A549 (cell line): ENCODE measurements around the gene AUTS2.

Experiments
- CEBPB ChIP-seq, 2 experiments: fragments of >200 bp in 1 of 2; sonication (Bioruptor Twin) in 1 of 2; formaldehyde crosslinking in 1 of 2; IDR thresholded peaks; 2 replicates each; pipeline ENCODE4 v1.6.1; 2012 to 2016
- PHF8 ChIP-seq: fragments of 200-600 bp; sonication (generic); IDR thresholded peaks from 2 replicates; pipeline ENCODE4 v1.6.1; 2016; ENCODE audit warnings: low read depth, mild to moderate bottlenecking, antibody characterized with exemption, moderate library complexity, borderline replicate concordance
- POLR2A ChIP-seq: IDR thresholded peaks from 2 replicates; pipeline ENCODE4 v1.6.1; 2012; ENCODE audit warnings: mild to moderate bottlenecking, low read length
- POLR2AphosphoS2 ChIP-seq: conservative IDR thresholded peaks from 2 replicates; pipeline ENCODE4 v1.6.1; 2012; ENCODE audit warnings: low read length, improper control_type of control experiment, inconsistent platforms
- RAD21 ChIP-seq, 2 experiments: fragments of >200 bp in 1 of 2; sonication (Bioruptor Twin) in 1 of 2; formaldehyde crosslinking in 1 of 2; IDR thresholded peaks in 1 of 2; conservative IDR thresholded peaks in 1 of 2; 2 replicates in 1 of 2; 3 replicates in 1 of 2; pipeline ENCODE4 v1.6.1; 2012 to 2018; ENCODE audit warnings: inconsistent platforms in 1 of 2
- RNF2 ChIP-seq: fragments of 200-600 bp; sonication (generic); IDR thresholded peaks from 2 replicates; pipeline ENCODE4 v1.6.1; 2016; ENCODE audit warnings: low read depth, mild to moderate bottlenecking, antibody characterized with exemption, moderate library complexity, borderline replicate concordance
- SREBF2 ChIP-seq: fragments of 450-650 bp; IDR thresholded peaks from 2 replicates; pipeline ENCODE4 v1.6.1; 2014; ENCODE audit warnings: mild to moderate bottlenecking, moderate library complexity
- TF ChIP-seq, protein P1 (sequence below): fragments of 250-450 bp; sonication (Bioruptor Pico); IDR thresholded peaks from 2 replicates; pipeline ENCODE4 v1.5.0; 2020; ENCODE audit warnings: low read depth, mild to moderate bottlenecking, moderate library complexity
- TF ChIP-seq, protein P2 (sequence below): fragments of 200-600 bp; sonication (generic); IDR thresholded peaks from 2 replicates; pipeline ENCODE4 v1.6.1; 2016; ENCODE audit warnings: antibody characterized with exemption, mild to moderate bottlenecking, moderate library complexity
- TF ChIP-seq, protein P3 (sequence below): fragments of >200 bp; sonication (Bioruptor Twin); formaldehyde crosslinking; IDR thresholded peaks from 3 replicates; pipeline ENCODE4 v1.5.1; 2016
- TF ChIP-seq, protein P4 (sequence below): fragments of 450-650 bp; IDR thresholded peaks from 2 replicates; pipeline ENCODE4 v1.6.1; 2014; ENCODE audit warnings: antibody characterized with exemption

DNA sequence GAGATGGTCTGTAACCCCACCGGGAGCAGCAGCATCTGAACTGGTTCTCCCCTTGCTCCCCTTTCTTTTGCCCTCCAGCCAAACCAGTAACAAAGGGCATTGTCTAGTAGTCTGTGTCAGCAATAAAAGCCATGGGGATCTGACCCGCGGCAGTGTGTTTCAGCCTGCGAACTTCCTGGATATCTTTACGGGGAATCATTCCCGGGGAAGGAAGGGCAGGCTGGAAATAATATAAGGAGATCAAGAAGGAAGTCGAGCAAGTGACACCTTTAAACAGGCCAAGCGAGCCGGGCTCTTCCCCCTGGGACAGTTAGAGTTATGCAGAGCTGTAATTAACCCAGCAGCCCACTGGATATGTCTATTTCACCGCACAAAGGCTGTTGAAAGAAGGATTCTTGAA is 872.5 kb downstream of the AUTS2 start:
- no peak for TF ChIP-seq RNF2
- TF ChIP-seq, protein P1, sequence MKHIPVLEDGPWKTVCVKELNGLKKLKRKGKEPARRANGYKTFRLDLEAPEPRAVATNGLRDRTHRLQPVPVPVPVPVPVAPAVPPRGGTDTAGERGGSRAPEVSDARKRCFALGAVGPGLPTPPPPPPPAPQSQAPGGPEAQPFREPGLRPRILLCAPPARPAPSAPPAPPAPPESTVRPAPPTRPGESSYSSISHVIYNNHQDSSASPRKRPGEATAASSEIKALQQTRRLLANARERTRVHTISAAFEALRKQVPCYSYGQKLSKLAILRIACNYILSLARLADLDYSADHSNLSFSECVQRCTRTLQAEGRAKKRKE, result no peak
- TF ChIP-seq, protein P2, sequence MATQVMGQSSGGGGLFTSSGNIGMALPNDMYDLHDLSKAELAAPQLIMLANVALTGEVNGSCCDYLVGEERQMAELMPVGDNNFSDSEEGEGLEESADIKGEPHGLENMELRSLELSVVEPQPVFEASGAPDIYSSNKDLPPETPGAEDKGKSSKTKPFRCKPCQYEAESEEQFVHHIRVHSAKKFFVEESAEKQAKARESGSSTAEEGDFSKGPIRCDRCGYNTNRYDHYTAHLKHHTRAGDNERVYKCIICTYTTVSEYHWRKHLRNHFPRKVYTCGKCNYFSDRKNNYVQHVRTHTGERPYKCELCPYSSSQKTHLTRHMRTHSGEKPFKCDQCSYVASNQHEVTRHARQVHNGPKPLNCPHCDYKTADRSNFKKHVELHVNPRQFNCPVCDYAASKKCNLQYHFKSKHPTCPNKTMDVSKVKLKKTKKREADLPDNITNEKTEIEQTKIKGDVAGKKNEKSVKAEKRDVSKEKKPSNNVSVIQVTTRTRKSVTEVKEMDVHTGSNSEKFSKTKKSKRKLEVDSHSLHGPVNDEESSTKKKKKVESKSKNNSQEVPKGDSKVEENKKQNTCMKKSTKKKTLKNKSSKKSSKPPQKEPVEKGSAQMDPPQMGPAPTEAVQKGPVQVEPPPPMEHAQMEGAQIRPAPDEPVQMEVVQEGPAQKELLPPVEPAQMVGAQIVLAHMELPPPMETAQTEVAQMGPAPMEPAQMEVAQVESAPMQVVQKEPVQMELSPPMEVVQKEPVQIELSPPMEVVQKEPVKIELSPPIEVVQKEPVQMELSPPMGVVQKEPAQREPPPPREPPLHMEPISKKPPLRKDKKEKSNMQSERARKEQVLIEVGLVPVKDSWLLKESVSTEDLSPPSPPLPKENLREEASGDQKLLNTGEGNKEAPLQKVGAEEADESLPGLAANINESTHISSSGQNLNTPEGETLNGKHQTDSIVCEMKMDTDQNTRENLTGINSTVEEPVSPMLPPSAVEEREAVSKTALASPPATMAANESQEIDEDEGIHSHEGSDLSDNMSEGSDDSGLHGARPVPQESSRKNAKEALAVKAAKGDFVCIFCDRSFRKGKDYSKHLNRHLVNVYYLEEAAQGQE, result no peak
- TF ChIP-seq POLR2AphosphoS2, result no peak
- TF ChIP-seq, protein P3, sequence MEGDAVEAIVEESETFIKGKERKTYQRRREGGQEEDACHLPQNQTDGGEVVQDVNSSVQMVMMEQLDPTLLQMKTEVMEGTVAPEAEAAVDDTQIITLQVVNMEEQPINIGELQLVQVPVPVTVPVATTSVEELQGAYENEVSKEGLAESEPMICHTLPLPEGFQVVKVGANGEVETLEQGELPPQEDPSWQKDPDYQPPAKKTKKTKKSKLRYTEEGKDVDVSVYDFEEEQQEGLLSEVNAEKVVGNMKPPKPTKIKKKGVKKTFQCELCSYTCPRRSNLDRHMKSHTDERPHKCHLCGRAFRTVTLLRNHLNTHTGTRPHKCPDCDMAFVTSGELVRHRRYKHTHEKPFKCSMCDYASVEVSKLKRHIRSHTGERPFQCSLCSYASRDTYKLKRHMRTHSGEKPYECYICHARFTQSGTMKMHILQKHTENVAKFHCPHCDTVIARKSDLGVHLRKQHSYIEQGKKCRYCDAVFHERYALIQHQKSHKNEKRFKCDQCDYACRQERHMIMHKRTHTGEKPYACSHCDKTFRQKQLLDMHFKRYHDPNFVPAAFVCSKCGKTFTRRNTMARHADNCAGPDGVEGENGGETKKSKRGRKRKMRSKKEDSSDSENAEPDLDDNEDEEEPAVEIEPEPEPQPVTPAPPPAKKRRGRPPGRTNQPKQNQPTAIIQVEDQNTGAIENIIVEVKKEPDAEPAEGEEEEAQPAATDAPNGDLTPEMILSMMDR, result no peak
- no peak for TF ChIP-seq POLR2A
- TF ChIP-seq, protein P4, sequence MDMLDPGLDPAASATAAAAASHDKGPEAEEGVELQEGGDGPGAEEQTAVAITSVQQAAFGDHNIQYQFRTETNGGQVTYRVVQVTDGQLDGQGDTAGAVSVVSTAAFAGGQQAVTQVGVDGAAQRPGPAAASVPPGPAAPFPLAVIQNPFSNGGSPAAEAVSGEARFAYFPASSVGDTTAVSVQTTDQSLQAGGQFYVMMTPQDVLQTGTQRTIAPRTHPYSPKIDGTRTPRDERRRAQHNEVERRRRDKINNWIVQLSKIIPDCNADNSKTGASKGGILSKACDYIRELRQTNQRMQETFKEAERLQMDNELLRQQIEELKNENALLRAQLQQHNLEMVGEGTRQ, result no peak
- no peak for TF ChIP-seq CEBPB (IDR thresholded peaks at IDR 0.05)
- no peak for TF ChIP-seq PHF8
- TF ChIP-seq RAD21 (conservative IDR thresholded peaks at IDR 0.05 in 1 of 2, IDR thresholded peaks at IDR 0.05 in 1 of 2), result no peak
- TF ChIP-seq SREBF2, result no peak
